ENCODE results near the gene HIF1A. TPM values are rescaled to one million over a fixed set of nuclear protein-coding genes. Genes with fewer than 3 reads are reported as not detected.

The HIF1A gene
- total RNA-seq, 4 donors from 2014 or later, result 52.1 to 160 (median 71.1) TPM

GRCh38 chr14:61663312-61663979, 31.9 kb upstream of the HIF1A start:
- no peak for DNase-seq
- H3K4me1 ChIP-seq, result peaks cover 0 to 21% (median 4%) of the 10 kb centered on the region in 4 donors
- H3K36me3 ChIP-seq, result no peaks in the 10 kb centered on the region
- peak overlapping the region in 3 of 4 donors; percentile 7 to 65 (median 29) for H3K27ac ChIP-seq
- H3K27me3 ChIP-seq, result no peaks in the 10 kb centered on the region
- no peaks in the 10 kb centered on the region for H3K9me3 ChIP-seq
- H3K4me3 ChIP-seq, result no peak overlapping the region
- TF ChIP-seq POLR2A (IDR thresholded peaks at IDR 0.05) (no peak), CTCF (IDR thresholded peaks at IDR 0.05) (no peak)

DNA sequence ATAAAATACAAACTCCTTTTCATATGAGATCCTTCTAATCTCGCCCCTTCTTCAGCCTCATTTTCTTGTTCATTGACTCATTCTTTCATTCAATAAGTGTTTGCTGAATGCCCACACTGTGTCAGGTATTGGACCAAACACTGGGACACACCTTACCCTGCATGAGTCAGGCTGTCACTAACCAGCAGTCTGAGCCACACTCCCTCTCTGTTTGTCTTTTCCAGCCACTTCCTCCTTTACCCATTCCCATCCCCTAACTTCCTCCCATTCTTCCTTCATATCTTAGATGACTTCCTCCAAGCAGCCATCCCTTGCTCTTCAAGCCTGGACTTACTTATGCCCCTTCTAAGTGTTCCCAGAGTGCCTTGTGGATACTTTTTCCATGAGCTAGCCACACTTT, 27.0 kb upstream of the HIF1A start:
- TF ChIP-seq CTCF (IDR thresholded peaks at IDR 0.05), result no peak
- TF ChIP-seq POLR2A (IDR thresholded peaks at IDR 0.05), result no peak
- no peak for DNase-seq
- no peaks in the 10 kb centered on the region for H3K9me3 ChIP-seq
- no peaks in the 10 kb centered on the region for H3K36me3 ChIP-seq
- H3K4me3 ChIP-seq, result no peak overlapping the region
- H3K4me1 ChIP-seq, result peaks cover 0 to 18% (median 1%) of the 10 kb centered on the region in 4 donors
- no peaks in the 10 kb centered on the region for H3K27me3 ChIP-seq
- no peak overlapping the region for H3K27ac ChIP-seq

DNA sequence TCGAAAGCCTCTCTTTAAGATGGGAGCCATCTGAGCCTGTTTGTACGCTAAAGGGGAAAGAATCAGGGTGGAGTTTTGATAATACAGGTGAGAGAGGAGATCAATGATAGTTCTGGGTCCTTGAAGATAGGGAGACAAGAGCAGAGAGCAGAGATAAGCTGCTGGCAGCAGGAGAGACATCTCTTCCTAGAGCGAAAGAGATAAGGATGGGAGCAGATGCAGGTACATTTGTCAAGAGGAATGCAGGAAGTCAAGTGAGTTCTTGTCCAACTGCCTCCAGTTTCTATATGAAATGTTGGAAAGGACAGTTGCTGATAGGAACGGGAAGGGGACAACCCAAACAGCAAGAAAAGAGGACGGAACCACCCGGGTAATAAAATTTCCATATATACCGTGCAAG, 24.7 kb upstream of the HIF1A start:
- Histone ChIP-seq H3K27me3 (no peaks in the 10 kb centered on the region), H3K9me3 (no peaks in the 10 kb centered on the region), H3K27ac (peak overlapping the region; percentile 62 to 81 (median 70)), H3K4me1 (peaks cover 0 to 14% (median 1%) of the 10 kb centered on the region in 4 donors), H3K36me3 (no peaks in the 10 kb centered on the region), H3K4me3 (no peak overlapping the region)
- TF ChIP-seq POLR2A (IDR thresholded peaks at IDR 0.05) (no peak), CTCF (IDR thresholded peaks at IDR 0.05) (no peak)
- no peak for DNase-seq

DNA sequence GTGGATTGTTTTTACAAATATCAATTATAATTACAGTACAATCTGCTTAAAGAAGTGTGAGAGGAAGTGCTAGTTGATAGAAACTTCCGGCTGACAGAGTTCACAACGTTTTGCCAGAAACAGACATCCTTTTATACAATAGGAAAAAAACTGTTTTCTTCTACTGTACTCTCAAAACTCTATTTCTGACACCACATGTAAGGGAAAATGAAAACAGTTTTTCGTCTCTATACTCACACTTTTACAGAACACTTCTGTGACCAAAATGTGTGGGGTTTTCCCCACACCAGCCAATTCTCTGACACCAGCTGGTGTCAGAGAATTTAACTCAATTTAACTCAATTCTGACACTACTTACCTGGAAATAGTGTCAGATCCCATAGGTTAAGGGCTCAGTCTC, 24.2 kb upstream of the HIF1A start:
- peak overlapping the region; percentile 62 to 81 (median 70) for H3K27ac ChIP-seq

GRCh38 chr14:61672796-61673195, 22.5 kb upstream of the HIF1A start:
- Histone ChIP-seq H3K4me1 (peaks cover 0 to 14% (median 1%) of the 10 kb centered on the region in 4 donors), H3K4me3 (no peak overlapping the region), H3K9me3 (no peaks in the 10 kb centered on the region), H3K36me3 (no peaks in the 10 kb centered on the region), H3K27me3 (no peaks in the 10 kb centered on the region), H3K27ac (no peak overlapping the region)
- DNase-seq, result no peak
- TF ChIP-seq POLR2A (IDR thresholded peaks at IDR 0.05), result no peak
- TF ChIP-seq CTCF (IDR thresholded peaks at IDR 0.05), result no peak

More for the DNA sequence above, 24.2 kb upstream of the HIF1A start:
- no peak for DNase-seq
- no peaks in the 10 kb centered on the region for H3K36me3 ChIP-seq
- H3K9me3 ChIP-seq, result no peaks in the 10 kb centered on the region
- H3K4me1 ChIP-seq, result peaks cover 0 to 14% (median 1%) of the 10 kb centered on the region in 4 donors
- H3K4me3 ChIP-seq, result no peak overlapping the region
- TF ChIP-seq CTCF (IDR thresholded peaks at IDR 0.05), result no peak
- TF ChIP-seq POLR2A (IDR thresholded peaks at IDR 0.05), result no peak
- H3K27me3 ChIP-seq, result no peaks in the 10 kb centered on the region

Data from Peyer's patch (tissue), 4 donors.